Lower lobe of right lung (tissue), 2 donors: ENCODE results near the gene SMDT1. TPM values are rescaled to one million over a fixed set of nuclear protein-coding genes. Genes with fewer than 3 reads are reported as not detected.

Experiments used
- ATAC-seq, 2 donors: fragments of 200-7000 bp; cut with Tn5 transposase; one replicate each; pipeline ENCODE4 v1.9.1; 2020 to 2022; ENCODE audit warnings: mild to moderate bottlenecking in 2 of 2, moderate library complexity in 2 of 2
- DNase-seq: peaks from one replicate; pipeline ENCODE4 v3.0.0-alpha.2; 2020
- H3K27ac ChIP-seq: fragments of 200-600 bp; one replicate; pipeline ENCODE4 v1.8.0; 2022
- H3K27me3 ChIP-seq: fragments of 200-600 bp; one replicate; pipeline ENCODE4 v1.8.0; 2022; ENCODE audit warnings: low read depth
- H3K36me3 ChIP-seq: fragments of 200-600 bp; one replicate; pipeline ENCODE4 v1.8.0; 2022; ENCODE audit warnings: mild to moderate bottlenecking
- H3K4me1 ChIP-seq: fragments of 200-600 bp; one replicate; pipeline ENCODE4 v1.8.0; 2022
- H3K4me3 ChIP-seq: fragments of 200-600 bp; one replicate; pipeline ENCODE4 v1.8.0; 2022; ENCODE audit warnings: mild to moderate bottlenecking
- H3K9me3 ChIP-seq: fragments of 200-600 bp; one replicate; pipeline ENCODE4 v1.8.0; 2022
- CTCF ChIP-seq: fragments of 200-600 bp; IDR thresholded peaks from one replicate; pipeline ENCODE4 v1.8.0; 2022; ENCODE audit warnings: antibody characterized with exemption, mild to moderate bottlenecking
- intact Hi-C: fragments of 100-400 bp; cut with DNase I; formaldehyde crosslinking; loops from one replicate; pipeline ENCODE4 v1.11.0; 2022
- long read RNA-seq: library from polyadenylated mRNA; unstranded; transcript quantifications from one replicate; pipeline ENCODE4 v2.0.0, GENCODE V29; 2021
- total RNA-seq: library from RNA; stranded (reverse); fragmentation: NEBNext Ultra II Directional; extraction: Animal tissue kit (Norgen Biotek cat#: 25700); gene quantifications from one replicate; pipeline ENCODE4 v1.2.1, GENCODE V29; 2021
- donor health status: DM: no; HTN: yes; CAD: no; lungs with severe emphysema.

Gene SMDT1
- total RNA-seq: 119 TPM
- long read RNA-seq, transcript SMDT1-201 (3 exons, 1,567 nt): major isoform, 103 of 112 reads
- long read RNA-seq, partial matches to known transcripts: 1 of 112 reads
- long read RNA-seq, other reads (novel, unspliced or antisense): 5 of 112 reads

- no peak for TF ChIP-seq CTCF
- intact Hi-C loops: no loop called here
- Histone ChIP-seq H3K36me3 (peaks cover 48% of the 10 kb centered on the region), H3K4me1 (peaks cover 33% of the 10 kb centered on the region), H3K27ac (peak within 1 kb of the TSS; percentile 98), H3K9me3 (no peaks in the 10 kb centered on the region), H3K27me3 (no peaks in the 10 kb centered on the region), H3K4me3 (peak within 1 kb of the TSS; percentile 66)
- DNase-seq (peak; percentile 100), ATAC-seq (peak; percentile 96 to 97)
These were observed at the start of gene SMDT1 for GRCh38 chr22:42079319-42080251. Gene SMDT1, plus strand, starts transcription at chr22:42079700. Its CDS starts 69 bp downstream, at chr22:42079769.

- H3K9me3 ChIP-seq: no peaks in the 10 kb centered on the region
- H3K4me3 ChIP-seq: no peak overlapping the region
- no peaks in the 10 kb centered on the region for H3K27me3 ChIP-seq
- H3K36me3 ChIP-seq: no peaks in the 10 kb centered on the region
- no peak overlapping the region for H3K27ac ChIP-seq
- DNase-seq: no peak
- ATAC-seq: no peak
- intact Hi-C loops: no loop called here
- no peak for TF ChIP-seq CTCF
- no peaks in the 10 kb centered on the region for H3K4me1 ChIP-seq
These were observed 46.0 kb upstream of the SMDT1 start for GRCh38 chr22:42033263-42034181.

DNA sequence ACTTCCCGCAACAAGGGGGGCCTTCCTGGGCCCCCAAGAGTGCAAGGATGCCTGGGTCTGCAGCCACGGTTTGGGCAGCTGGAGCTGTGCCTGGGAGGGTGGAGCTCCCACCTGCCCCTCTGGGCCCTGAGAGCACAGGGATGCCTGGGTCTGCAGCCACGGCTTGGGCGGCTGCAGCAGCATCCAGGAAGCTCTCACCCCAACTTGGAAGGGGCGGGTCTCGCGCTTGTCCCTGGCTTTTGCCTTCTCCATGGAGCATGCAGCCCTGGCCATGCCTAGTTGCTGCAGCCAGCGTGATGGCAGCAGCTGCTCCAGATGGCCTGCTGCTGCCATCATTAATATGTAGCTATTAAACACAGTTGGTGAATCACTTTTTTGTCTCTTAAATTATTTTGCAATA lies 44.2 kb upstream of the SMDT1 start:
- H3K27me3 ChIP-seq: no peaks in the 10 kb centered on the region
- no peak for TF ChIP-seq CTCF
- intact Hi-C loops: no loop called here
- DNase-seq (no peak), ATAC-seq (no peak)
- H3K9me3 ChIP-seq: no peaks in the 10 kb centered on the region
- H3K4me1 ChIP-seq: no peaks in the 10 kb centered on the region
- H3K4me3 ChIP-seq: no peak overlapping the region
- no peak overlapping the region for H3K27ac ChIP-seq
- H3K36me3 ChIP-seq: no peaks in the 10 kb centered on the region

DNA sequence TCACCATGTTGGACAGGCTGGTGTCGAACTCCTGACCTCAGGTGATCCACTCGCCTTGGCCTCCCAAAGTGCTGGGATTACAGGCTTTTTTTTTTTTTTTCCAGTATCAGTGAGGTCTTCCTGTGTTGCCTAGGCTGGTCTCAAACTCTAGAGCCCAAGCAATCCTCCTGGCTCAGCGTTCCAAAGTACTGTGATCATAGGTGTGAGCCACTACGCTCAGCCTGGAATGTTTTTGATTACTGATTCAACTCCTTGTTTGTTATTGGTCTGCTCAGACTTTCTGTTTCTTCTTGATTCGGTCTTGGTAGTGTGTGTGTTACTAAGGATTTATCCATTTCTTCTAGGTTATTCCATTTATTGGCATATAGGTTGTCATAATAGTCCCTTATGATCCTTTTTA lies 40.2 kb upstream of the SMDT1 start:
- no peak overlapping the region for H3K4me3 ChIP-seq
- no peaks in the 10 kb centered on the region for H3K27me3 ChIP-seq
- TF ChIP-seq CTCF: no peak
- H3K9me3 ChIP-seq: peaks cover 6% of the 10 kb centered on the region
- no peak for DNase-seq
- no peak for ATAC-seq
- H3K27ac ChIP-seq: no peak overlapping the region
- H3K36me3 ChIP-seq: no peaks in the 10 kb centered on the region
- H3K4me1 ChIP-seq: no peaks in the 10 kb centered on the region
- intact Hi-C loops: no loop called here

DNA sequence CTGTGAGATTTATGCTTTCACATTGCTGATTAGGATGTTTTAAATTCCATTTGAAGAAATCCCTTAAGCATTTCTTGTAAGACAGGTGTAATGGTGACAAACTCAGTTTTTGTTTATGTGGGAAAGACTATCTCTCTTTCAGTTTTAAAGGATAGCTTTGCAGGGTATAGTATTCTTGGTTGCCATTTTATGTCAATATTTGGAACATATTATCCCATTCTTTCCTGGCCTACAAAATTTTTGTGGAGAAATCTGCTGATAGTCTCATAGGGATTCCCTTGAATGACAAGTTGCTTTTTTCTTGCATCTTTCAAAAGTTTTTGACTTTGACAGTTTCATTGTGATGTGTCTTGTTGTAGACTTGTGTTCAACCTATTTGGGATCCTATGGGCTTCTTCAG lies 37.7 kb upstream of the SMDT1 start:
- intact Hi-C loops: no loop called here
- no peak for ATAC-seq
- no peak overlapping the region for H3K27ac ChIP-seq
- no peak for DNase-seq
- no peak overlapping the region for H3K4me3 ChIP-seq
- H3K27me3 ChIP-seq: no peaks in the 10 kb centered on the region
- H3K4me1 ChIP-seq: no peaks in the 10 kb centered on the region
- no peak for TF ChIP-seq CTCF
- no peaks in the 10 kb centered on the region for H3K36me3 ChIP-seq
- H3K9me3 ChIP-seq: peaks cover 6% of the 10 kb centered on the region
